T-helper 1 cell (primary cell): ENCODE data around the gene VPS8.
A peak's percentile ranks its signal among the peaks of the same experiment; 100 is the strongest.

Experiments used
- DNase-seq, 5 donors: peaks; one replicate each; pipeline ENCODE4 v3.0.0-alpha.2; 2012 to 2020

VPS8 gene

DNA sequence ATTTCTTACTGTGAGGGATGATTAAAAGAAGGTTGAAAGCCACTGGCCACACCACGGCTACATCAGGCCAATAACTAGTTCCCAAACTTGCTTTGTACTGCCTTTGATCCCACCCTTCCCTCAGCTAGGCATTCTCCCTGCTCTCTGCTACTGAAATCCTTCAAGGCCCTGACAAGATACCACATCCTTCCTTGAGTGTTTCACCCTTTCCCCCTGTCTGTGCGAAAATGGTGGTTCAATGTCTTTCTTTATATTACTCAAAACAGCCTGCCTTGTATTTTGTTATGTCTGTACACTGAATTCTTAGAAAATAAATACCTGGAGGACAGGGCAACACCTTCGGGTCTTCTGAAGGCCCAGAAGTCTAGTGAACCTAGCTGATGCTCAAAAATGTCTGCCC, 932 bp upstream of the VPS8 start:
- peak in 1 of 5 donors; percentile 80 for DNase-seq

DNA sequence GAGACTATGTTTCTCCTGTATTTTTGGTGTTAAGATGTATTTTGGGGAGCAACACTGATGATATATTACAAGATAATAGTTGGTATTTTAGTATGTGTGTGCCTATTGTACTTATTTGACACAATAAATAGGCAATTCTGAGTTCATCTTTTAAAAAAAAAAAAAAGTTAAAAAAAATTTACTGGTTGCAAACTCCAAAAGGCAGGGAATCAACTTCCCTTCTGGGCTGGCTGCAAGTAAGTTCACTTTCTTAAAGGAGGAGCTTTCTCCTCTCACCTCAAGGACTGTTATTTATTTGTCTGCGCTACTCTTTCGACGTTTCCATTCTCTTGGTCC, 335 bp upstream of the VPS8 start:
- no peak for DNase-seq

DNA sequence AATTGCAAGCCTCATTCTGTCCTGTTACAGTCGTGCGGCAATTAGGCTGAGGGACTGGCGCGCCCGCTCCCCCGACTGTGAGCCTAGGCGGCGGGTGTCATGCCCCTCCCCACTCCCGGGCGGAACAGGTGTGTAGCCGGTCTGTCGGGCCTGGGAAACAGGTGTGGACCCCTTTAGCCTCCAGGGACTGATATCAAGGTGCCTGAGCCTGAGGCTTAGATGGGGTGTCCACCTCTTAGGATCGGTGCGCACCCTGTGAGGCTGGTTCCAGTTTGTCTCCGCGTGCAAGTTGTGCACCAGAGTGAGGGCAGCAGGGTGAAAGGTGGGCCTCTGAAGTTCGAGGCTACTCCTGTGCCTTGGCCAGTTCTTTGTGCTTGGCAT, 686 bp downstream of the VPS8 start:
- peak in 3 of 5 donors; percentile 14 to 20 (median 15) for DNase-seq

DNA sequence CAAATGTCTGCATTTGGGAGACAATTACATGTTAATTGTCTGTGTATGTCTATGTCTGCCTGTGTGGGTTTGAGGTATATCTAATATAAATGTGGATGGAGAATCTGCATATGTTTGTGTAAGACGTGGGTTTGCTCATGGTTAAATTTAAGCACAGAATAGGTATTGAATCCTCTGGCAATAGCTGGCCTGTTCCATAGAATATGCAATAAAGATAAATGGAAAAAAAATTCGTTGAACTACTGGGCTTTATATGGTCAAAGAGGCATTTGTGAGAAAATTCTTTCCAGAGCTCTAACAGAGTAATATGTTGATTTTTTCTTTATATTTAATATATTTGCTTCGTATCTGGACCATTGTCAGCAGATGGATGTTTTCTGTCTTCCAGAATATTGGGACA, 1.4 kb downstream of the VPS8 start:
- no peak for DNase-seq

DNA sequence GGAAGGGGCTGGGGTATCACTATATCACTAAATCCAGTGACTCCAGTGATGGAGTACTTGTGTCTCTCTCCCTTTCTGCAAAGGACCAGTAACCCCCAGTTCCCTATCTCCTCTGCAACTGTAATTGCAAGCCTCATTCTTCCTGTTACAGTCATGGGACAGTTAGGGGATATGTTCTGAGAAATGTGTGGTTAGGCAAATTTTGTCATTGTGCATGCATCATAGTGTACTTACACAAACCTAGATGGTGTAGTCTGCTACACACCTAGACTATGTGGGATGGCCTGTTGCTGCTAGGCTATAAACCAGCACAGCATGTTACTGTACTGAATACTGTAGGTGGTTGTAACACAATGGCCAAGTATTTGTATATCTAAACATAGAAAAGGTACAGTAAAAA, 2.2 kb downstream of the VPS8 start:
- peak in 1 of 5 donors; percentile 71 for DNase-seq

DNA sequence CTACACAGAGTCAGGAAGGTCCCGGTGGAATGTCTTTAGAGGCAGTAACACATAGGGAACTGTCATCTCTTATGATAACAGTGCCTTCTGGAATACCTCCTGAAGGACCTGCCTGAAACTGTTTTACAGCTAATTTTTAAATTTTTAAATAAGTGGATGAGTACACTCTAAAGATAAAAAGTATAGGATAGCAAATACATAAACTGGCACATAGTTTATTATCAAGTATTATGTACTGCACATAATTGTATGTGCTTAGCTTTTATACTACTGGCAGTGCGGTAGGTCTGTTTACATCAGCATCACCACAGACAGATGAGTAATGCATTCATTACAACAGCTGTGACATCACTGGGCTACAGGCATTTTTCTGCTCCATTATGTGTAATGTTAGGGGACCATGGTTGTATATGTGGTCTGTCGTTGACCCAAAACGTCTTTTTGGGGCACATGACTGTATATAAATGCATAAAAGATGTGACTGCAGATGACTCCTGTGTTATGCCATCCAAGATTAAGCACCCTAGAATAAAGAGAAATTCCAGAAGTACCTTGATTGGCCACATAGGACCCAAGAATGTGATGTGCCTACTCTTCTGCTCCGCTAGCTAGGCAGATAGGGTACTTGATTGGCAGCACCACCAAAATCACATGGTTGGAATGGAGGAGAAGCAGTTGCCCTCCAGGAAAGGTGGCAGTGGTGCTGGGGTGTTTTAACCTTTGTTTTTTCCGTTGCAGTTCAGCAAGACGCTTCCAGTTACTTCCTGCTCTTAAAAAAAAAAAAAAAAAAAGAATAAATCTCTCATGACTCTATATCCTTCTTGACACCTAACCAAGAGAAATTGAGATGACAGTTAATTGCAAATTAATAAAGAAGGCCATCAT, 3.3 kb downstream of the VPS8 start:
- DNase-seq = peak in 1 of 5 donors; percentile 65

DNA sequence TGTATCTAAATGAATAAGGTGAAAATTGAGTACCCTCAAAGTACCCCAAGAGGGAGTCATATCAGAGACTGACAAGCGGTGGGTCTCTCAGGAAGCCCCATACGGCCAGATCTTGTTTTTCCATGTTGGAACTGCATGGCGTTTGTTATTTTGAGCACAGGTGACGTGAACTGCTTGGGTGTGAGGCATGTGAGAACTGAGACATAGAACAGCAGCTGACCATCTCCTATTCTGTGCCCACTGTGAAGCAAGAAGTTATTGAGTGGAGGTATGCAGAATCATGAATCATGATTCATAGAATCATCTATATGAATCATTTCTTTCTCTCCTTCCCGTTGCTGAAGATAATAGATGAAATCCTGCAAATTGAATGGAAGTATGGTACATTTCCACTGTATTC, 4.6 kb downstream of the VPS8 start:
- no peak for DNase-seq

DNA sequence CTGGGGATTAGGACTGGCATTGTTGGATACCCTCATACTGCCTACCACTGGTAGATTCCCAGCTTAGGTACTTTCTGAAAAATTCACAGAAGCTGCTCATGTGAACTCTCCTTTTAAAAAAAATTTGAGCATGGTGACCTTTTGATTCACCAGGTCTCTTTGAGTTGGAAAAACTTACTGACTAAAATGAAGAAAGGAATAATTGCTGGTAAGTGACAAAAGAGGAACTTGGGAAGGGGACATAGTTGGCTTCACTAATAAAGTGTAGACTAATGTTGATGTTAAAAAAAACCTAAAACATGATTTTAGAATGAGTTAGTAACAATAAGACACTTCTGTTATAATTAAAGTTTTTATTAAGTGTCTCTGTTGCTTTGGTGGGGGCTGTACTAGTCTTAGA, 8.6 kb downstream of the VPS8 start:
- no peak for DNase-seq

DNA sequence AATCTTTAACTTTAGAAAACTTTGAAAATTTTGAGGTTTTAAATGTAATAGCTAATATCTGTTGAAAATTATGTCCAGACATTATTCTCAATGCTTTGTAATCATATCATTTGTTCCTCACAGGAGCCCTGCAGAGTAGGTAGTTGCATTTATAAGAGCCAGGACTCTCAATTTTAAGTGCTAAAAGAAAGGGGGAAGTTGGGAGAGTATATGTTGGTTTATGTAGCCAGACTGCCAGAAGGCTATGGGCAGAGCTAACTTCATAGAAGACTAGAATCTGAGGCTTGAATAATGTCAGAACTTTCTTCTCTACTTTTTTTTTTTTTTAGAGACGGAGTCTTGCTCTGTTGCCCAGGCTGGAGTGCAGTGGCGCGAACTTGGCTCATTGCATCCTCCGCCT, 9.1 kb downstream of the VPS8 start:
- DNase-seq = no peak

DNA sequence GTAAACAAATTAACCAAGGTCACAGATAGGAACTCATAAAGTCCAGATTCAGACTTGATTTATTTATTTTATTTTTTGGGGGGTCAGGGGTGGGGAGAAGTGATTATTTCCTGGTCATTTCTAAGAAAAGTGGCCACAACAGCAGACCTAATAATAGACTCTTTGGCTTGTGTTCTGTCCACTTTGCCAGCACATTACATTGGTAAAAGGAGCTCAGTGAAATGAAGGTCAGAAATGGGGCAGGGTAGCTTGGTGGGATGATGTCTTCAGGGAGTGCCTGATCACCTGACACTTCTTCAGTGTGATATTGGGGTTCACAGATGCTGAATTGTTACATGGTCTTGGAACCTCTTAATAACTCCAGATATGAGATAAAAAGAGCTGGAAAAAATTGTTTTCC, 10.1 kb downstream of the VPS8 start:
- no peak for DNase-seq

DNA sequence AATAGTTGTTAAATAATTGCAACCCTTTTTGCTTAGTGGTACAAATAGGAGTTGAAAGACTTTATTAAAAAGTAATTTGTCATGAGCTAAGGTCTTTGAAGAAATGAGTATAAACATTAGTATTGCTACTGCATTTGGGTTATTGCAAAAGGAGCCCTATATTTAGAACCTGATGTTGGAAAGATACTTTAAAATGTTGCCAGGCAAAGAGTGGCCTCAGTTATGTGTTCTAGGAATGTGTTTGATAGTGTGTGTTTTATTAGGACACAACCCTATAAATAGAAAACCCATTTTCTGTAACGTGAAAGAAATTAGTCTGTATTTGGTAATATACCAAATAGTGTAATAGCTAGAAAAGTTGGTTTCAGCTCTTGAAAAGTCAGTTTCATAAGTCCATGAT, 10.7 kb downstream of the VPS8 start:
- DNase-seq = no peak

DNA sequence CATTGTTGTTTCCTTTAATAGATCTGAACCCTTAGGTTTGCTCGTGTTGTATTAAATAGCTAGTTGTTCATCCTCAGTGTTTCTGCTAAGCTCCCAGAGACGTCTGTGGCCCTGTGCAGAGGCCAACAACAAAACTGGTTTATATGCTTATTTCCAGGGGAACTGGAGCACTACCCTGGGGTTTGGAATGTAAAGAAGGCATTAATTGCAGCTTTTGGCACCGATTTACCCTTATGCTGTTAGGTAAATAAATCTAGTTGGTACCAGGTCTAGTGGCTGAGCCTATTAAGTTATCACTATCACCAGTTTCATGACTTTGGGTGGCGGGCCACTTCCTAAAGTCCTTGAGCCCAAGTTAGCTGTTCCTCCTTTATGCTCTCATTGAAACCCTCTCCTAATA, 12.0 kb downstream of the VPS8 start:
- DNase-seq = no peak

DNA sequence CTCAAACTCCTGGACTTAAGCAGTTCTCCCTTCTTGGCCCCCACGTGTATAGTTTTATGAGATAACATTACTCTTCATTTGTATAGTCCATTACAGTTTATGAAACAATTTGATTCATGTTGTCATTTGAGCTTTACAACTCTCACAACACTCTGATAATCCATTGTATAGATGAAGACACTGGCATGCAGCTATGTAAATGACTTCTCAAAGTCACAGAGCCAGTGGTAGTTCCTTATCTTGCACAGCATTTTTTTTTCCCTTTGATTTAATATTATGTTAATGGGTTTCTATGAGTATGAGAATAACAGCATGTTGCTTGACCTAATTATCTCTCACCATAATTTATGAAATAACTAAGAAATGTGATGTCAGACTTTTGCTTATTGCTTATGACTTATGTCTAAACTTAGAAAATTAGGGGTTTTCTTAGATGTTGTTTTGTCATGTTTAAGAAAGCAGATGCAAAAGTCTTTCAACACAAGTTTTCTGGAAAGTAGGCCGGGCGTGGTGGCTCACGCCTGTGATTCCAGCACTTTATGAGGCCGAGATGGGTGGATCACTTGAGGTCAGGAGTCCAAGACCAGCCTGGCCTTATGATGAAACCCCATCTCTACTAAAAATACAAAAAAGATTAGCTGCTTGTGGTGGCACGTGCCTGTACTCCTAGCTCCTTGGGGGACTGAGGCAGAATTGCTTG, 13.3 kb downstream of the VPS8 start:
- DNase-seq = no peak

DNA sequence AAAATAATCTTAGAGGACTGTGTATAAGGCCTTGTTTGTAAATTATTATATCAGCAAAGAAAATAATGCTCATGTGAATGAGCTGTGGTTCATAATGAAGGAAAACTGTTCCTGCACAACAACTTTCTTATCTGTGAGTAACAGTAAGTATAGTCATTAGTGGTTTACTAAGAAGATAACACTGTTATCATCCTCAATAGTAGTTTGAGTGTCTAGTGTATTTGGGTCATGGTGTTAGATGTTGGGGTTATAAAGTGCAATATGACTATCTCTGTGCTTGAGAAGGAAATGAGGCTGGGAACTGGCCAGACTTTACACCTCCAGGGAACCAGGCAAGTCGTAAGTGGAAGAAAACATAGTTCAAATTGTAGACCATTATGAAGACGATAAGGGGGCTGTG, 15.6 kb downstream of the VPS8 start:
- DNase-seq = no peak

DNA sequence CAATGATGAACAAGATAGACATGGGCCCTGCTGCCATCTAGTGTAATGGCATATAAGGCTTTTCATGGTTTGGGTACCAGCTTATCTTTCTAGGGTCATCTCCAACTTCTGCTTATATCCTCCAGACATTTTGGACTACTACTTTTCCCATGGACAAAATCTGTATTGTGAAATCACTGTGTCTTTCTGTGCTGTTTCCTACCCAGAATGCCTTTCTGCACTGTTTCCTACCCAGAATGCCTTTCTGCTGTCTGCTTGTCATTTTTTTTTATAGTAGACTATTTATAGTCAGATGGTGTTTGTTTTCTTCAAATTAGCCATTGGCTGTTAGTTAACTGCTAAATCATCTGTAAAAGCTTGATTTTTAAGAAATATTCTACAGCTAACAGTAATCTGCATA, 20.1 kb downstream of the VPS8 start:
- no peak for DNase-seq

DNA sequence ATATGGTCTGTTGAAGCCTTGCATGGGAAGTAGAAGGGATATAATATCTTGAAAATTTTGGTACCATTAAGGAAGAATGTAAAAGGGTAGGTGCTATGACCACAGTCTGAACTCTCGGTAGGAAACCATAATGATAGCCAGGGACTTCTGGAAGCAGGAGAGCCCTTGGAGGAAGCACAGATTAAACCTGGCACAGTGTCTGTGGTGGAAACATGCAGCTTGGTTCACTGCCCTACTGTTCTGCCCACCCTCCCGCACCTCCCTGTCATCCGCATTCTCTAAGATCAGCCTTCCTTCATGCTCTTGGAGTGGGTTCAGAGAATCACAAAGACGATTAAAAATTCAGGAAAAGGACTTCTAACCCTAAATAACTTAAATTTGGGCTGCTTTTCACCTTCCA, 20.9 kb downstream of the VPS8 start:
- no peak for DNase-seq

DNA sequence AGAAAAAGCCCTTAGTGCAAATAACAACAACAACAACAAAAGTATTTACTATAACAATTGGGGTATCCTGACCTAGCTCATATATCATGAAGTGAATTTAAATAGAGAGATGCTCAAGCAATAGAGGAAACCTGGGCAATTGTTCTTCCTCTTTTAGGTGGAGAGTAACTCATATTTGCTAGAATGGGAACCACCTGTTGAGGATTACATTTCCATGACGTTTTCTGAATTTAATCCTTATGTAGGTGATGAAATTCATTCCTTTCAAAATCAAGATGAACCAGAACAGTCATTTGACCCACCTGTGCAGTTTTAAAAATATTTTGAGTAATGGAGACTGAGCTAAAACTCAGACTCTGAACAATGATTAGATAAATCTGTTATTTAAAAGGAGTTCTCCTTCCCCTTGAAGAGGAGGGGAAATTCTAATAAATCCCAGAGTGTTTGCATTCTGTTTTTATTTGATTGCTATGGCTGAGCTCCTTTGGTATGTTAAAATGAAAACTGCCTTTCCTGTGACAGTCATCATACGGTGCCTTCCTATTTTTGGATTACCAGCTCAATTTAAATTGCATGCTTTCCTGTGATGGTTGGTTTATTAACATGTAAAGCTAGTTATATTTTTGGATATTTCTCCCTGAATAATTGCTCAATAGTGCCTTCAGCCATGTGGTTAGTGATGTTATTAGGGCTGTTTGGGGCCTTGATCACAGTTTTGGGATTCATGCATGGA, 24.3 kb downstream of the VPS8 start:
- no peak for DNase-seq

DNA sequence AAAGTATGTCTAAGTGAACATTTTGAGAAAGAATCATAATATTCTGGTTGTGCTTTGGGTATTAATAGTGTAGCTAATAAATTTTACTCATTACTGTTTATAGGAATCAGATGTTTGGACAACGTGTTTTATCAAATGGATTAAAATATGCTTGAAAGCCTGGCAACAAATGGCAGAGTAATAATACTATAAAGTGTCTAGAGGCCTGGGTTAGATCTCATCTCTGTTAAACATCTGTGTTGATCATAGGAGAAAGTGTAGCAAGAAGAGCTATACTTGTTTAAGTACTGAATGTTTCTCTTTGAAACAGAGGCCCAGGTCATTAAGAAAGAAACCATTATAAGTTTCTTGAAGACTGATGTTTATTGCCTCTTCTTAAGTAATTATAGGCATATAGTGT, 30.5 kb downstream of the VPS8 start:
- DNase-seq = no peak

DNA sequence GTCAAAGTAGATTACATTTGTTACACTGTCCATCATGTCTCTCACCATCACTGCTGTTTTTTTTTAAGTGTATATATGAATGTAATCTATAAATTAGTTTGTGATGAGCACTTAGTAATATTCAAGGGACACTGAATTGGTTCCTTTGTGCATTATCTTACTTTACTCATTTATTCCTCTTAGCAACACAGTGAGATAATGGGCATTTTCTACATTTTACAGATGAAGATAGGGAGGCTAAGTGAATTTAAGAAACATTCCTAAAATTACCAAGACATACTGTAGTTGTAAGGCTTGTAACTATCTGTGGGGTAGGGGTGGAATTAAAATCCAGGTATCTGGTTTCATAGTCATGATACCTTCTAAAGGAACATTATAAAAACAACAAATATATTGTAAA, 33.9 kb downstream of the VPS8 start:
- no peak for DNase-seq

DNA sequence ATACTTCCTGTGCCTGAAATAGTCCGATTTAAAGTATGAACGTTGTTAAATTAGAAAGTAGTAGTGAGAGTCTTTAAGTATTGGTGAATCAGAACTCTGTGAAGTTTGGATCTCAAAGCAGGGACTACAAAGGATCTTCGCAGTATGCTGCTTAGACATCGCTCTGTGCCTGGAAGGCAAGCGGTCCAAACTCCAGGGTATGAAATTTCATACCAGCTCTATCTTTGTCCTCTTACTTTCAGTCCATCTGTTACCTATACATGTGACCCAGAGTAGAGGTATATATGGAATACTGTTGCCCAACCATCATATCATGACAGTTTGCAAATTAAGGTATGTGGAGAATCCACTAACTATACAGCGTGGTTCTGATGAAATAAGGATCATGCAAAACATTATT, 34.5 kb downstream of the VPS8 start:
- DNase-seq = no peak

DNA sequence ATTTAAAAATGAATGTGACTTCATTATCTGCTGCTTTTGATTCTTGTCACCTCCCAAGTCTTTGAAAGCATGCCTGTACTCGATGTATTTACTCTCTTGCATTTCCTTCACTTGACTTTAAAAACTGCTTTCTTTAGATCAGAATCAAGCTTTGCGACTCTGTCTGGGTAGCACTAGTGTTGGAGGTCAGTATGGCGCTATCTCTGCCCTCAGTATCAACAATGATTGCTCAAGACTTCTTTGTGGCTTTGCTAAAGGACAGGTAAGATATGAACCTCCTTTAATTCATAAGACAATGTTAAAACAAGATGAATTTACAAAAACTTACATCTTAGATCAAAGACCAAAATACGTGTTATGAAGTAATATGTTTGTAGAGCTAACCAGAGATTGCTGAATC, 37.0 kb downstream of the VPS8 start:
- no peak for DNase-seq

DNA sequence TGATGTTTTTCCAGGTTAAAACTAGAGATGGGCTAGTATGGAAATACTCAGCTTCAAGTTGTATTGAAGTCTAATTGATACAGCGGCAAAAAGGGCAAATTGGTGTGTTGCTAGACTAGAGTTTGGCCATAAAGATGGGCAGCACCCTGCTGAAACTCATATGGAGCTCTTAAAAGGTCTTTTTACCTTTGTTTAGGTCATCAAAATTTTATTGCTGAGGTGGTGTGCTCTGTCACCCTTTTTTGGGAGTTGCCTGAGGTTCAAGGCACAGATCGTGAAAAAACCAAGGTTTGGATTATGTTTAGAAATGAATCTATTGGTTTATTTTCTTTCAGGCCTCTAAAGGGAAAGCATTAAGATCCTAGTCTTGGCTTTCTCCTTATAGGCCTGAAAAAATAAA, 38.2 kb downstream of the VPS8 start:
- no peak for DNase-seq

DNA sequence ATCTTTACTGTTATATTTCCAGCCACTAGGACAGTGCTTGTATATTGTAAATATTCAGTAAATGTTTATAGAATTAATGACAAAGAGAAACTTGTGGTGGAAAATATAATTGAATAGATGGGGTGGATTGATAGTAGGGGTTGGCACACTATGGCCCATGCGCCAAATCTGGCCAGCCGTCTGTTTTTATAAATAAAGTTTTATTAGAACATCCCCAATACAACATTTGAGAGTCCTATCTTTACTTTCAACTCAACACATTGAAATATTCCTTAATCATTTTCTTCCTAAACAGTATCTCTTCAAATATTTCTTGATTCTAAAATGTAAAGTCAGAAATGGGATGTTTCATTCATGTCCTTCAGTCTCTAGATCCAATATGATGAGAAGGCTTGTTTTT, 45.1 kb downstream of the VPS8 start:
- DNase-seq = no peak

DNA sequence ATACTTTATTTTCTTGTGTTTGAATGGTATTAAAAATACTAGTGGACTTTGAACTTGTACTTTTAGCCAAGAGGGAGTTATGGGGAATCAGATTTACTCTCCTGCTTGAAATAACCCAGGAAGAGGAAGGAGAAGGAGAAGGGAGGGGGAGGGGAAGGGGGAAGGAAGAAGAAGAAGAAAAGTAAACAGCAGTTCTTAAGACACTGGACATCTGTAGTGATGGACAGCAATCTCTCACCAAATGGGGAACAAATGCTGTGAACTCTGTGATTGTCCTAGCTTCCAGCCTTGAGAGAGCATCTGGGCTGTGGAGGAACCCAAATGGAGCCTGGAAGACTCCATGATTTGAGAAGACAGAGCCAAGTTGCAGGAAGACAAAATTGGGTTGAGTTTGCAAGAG, 52.0 kb downstream of the VPS8 start:
- no peak for DNase-seq
